Right lobe of liver (tissue), 6 donors: Measurements from ENCODE around the gene RAPGEF2. TPM values are rescaled to one million over a fixed set of nuclear protein-coding genes. Genes with fewer than 3 reads are reported as not detected.

Experiments used
- ATAC-seq, 4 donors: fragments of 200-7000 bp; cut with Tn5 transposase; one replicate each; pipeline ENCODE4 v1.9.1; 2020; ENCODE audit warnings: mild to moderate bottlenecking in 4 of 4, moderate library complexity in 4 of 4
- DNase-seq, 3 donors: peaks; one replicate each; pipeline ENCODE4 v3.0.0-alpha.2; 2020
- H3K27ac ChIP-seq, 3 donors: fragments of 200-600 bp; one replicate each; pipeline ENCODE4 v1.8.0; 2022
- H3K27me3 ChIP-seq, 2 donors: fragments of 200-600 bp; one replicate each; pipeline ENCODE4 v1.8.0; 2022
- H3K36me3 ChIP-seq, 4 donors: fragments of 200-600 bp; sonication (generic) in 1 of 4; one replicate each; pipeline versions ENCODE4 v1.5.1 to v1.8.0; 2017 to 2022; ENCODE audit warnings: control low read depth in 1 of 4
- H3K4me1 ChIP-seq, 4 donors: fragments of 200-600 bp; sonication (generic) in 1 of 4; one replicate each; pipeline versions ENCODE4 v1.5.1 to v1.8.0; 2017 to 2022; ENCODE audit warnings: control low read depth in 1 of 4
- H3K4me3 ChIP-seq, 3 donors: fragments of 200-600 bp; one replicate each; pipeline ENCODE4 v1.8.0; 2022
- H3K9me3 ChIP-seq, 4 donors: fragments of 200-600 bp; sonication (generic) in 1 of 4; one replicate each; pipeline versions ENCODE4 v1.5.1 to v1.8.0; 2017 to 2022; ENCODE audit warnings: control low read depth in 1 of 4
- CTCF ChIP-seq, 4 donors: fragments of 200-600 bp in 3 of 4; fragments of 450-650 bp in 1 of 4; IDR thresholded peaks; one replicate each; pipeline versions ENCODE4 v1.5.1 to v1.8.0; 2016 to 2022; ENCODE audit warnings: antibody characterized with exemption in 4 of 4, mild to moderate bottlenecking in 2 of 4
- POLR2A ChIP-seq: fragments of 450-650 bp; IDR thresholded peaks from one replicate; pipeline ENCODE4 v1.6.1; 2017; ENCODE audit warnings: antibody characterized with exemption, mild to moderate bottlenecking
- WGBS: methylation state at CpG from one replicate; pipeline ENCODE4 v1.1.6; 2018; ENCODE audit warnings: low coverage, low lambda C conversion rate; ENCODE audit not compliant: insufficient coverage; ENCODE audit errors: missing lambda C conversion rate; 5-methylcytosine and 5-hydroxymethylcytosine counted together
- intact Hi-C, 2 donors: fragments of 100-400 bp; cut with DNase I; formaldehyde crosslinking; loops; one replicate each; pipeline versions ENCODE4 v1.11.2 to v1.14.1; 2022
- microRNA-seq, 2 donors: library from miRNA; unstranded; fragments of <30 nt; microRNA quantifications; one replicate each; pipeline ENCODE4, GENCODE V29; 2019 to 2020
- small RNA-seq, 2 experiments: library from RNA; depleted of rRNA; stranded (forward); fragments of <200 nt; gene quantifications; one replicate each; pipeline ENCODE3, GENCODE V24; 2016
- total RNA-seq, 6 experiments: library from RNA; depleted of rRNA in 2 of 6; stranded (reverse); fragments of >200 nt in 2 of 6; fragmentation: NEBNext Ultra II Directional in 3 of 6; extraction: Animal tissue kit (Norgen Biotek cat#: 25700) in 3 of 6; gene quantifications; one replicate each; pipeline versions ENCODE4 v1.1.0 to v1.2.4, GENCODE V29; 2016 to 2023
- donor health status: DM: no; HTN: yes; CAD: no.
- donor health status: DM: no; HTN: no; CAD: no.
- donor health status: DM: no; HTN: no; CAD: no.
- donor health status: DM: no; HTN: yes; CAD: no.
- donor health status: DM: no; HTN: yes; CAD: no.

Gene RAPGEF2
- total RNA-seq, 6 experiments from 2014 or later = 22.1 to 32.1 (median 27.2) TPM

- no peaks in the 10 kb centered on the region for H3K9me3 ChIP-seq
- no peak overlapping the region for H3K4me3 ChIP-seq
- WGBS = 24% methylated on average over 3 of the region's 12 CpGs
- intact Hi-C loops = no loop called here
- no peaks in the 10 kb centered on the region for H3K27me3 ChIP-seq
- ATAC-seq (no peak), DNase-seq (no peak)
- H3K36me3 ChIP-seq = no peaks in the 10 kb centered on the region
- H3K27ac ChIP-seq = no peak overlapping the region
- no peak for TF ChIP-seq CTCF (IDR thresholded peaks at IDR 0.05)
- TF ChIP-seq POLR2A = no peak
- no peaks in the 10 kb centered on the region for H3K4me1 ChIP-seq
Observed at GRCh38 chr4:159400558-159401225, 297.8 kb downstream of the RAPGEF2 start.

GRCh38 chr4:159401226-159401712, 298.4 kb downstream of the RAPGEF2 start:
- H3K9me3 ChIP-seq = no peaks in the 10 kb centered on the region
- H3K4me1 ChIP-seq = no peaks in the 10 kb centered on the region
- no peaks in the 10 kb centered on the region for H3K27me3 ChIP-seq
- no peak for ATAC-seq
- WGBS = 55% methylated on average over 2 of the region's 4 CpGs
- TF ChIP-seq CTCF (IDR thresholded peaks at IDR 0.05) (no peak), POLR2A (no peak)
- DNase-seq = no peak
- no peak overlapping the region for H3K4me3 ChIP-seq
- no peaks in the 10 kb centered on the region for H3K36me3 ChIP-seq
- intact Hi-C loops = no loop called here
- H3K27ac ChIP-seq = no peak overlapping the region

- no peaks in the 10 kb centered on the region for H3K36me3 ChIP-seq
- H3K27ac ChIP-seq = no peak overlapping the region
- no peaks in the 10 kb centered on the region for H3K27me3 ChIP-seq
- no peaks in the 10 kb centered on the region for H3K4me1 ChIP-seq
- ATAC-seq (no peak), DNase-seq (no peak)
- no peaks in the 10 kb centered on the region for H3K9me3 ChIP-seq
- TF ChIP-seq CTCF (IDR thresholded peaks at IDR 0.05) = no peak
- TF ChIP-seq POLR2A = no peak
- H3K4me3 ChIP-seq = no peak overlapping the region
- 61% methylated on average over 6 of the region's 6 CpGs for WGBS
- intact Hi-C loops = no loop called here
Observed at GRCh38 chr4:159401791-159402380, 299.0 kb downstream of the RAPGEF2 start.

Small RNA genes within 50 kb of the gene (microRNA-seq; reads per million reads assigned to microRNA genes)
- 0 reads per million in 2 donors for gene MIR3688-1
- 0 reads per million in 2 donors for gene MIR3688-2

Small RNA genes within 50 kb of the gene (small RNA-seq; reads per million reads assigned to genes)
- 0 reads per million in 2 experiments for gene AC074344.1
- 0 reads per million in 2 experiments for gene MIR3688-1
- 0 reads per million in 2 experiments for gene RF00019
